Activated CD8-positive, alpha-beta T cell treated with anti-CD3 and anti-CD28 coated beads, Interleukin-2, amount 10 ng/mL, durations not matched to agents 7 days and 5 days (primary cell): ENCODE measurements around the gene SYNE1. TPM values are rescaled to one million over a fixed set of nuclear protein-coding genes. Genes with fewer than 3 reads are reported as not detected.
"Not testable (repeated sequence)": the region's sequence is repeated elsewhere in the genome, so short reads cannot be mapped to it uniquely, and the experiment has no call there.

Experiments
- ATAC-seq: fragments of 150-1000 bp; cut with Tn5 transposase; one replicate; pipeline ENCODE4 v1.10.0; 2021; ENCODE audit warnings: moderate library complexity
- CTCF ChIA-PET: fragments of 350-600 bp; sonication (Branson Sonifier 250); formaldehyde crosslinking; loops from one replicate; lab custom pipeline; 2021; ENCODE audit warnings: antibody characterized with exemption; lab: Charles Lee
- POLR2A ChIA-PET: fragments of 350-600 bp; sonication (Branson Sonifier 250); formaldehyde crosslinking; loops from one replicate; lab custom pipeline; 2021; ENCODE audit warnings: antibody characterized with exemption; lab: Charles Lee
- DNase-seq: peaks from one replicate; pipeline ENCODE4 v3.0.0-alpha.2; 2020
- H3K27ac Mint-ChIP-seq: one replicate; pipeline ENCODE4 v1.8.0; 2021; ENCODE audit warnings: mild to moderate bottlenecking, mixed read lengths
- H3K27me3 Mint-ChIP-seq: one replicate; pipeline ENCODE4 v1.8.0; 2021; ENCODE audit warnings: low read depth, mixed read lengths
- H3K36me3 Mint-ChIP-seq: one replicate; pipeline ENCODE4 v1.8.0; 2021; ENCODE audit warnings: low read depth, mixed read lengths
- H3K4me1 Mint-ChIP-seq: one replicate; pipeline ENCODE4 v1.8.0; 2021; ENCODE audit warnings: low read depth, mixed read lengths
- H3K4me3 Mint-ChIP-seq: one replicate; pipeline ENCODE4 v1.8.0; 2021; ENCODE audit warnings: mild to moderate bottlenecking, mixed read lengths
- H3K9me3 Mint-ChIP-seq: one replicate; pipeline ENCODE4 v1.8.0; 2022; ENCODE audit warnings: mixed read lengths; ENCODE audit not compliant: insufficient read depth
- total RNA-seq, 2 experiments: library from RNA; stranded (reverse); gene quantifications; one replicate each; pipeline ENCODE4 v1.2.3, GENCODE V29; 2021

SYNE1 gene
- total RNA-seq, 2 experiments from 2014 or later = 57.0 to 63.8 TPM

- Mint-ChIP-seq H3K27me3 (peaks cover 2% of the 10 kb centered on the region), H3K27ac (no peak overlapping the region), H3K9me3 (no peaks in the 10 kb centered on the region), H3K4me3 (no peak overlapping the region), H3K36me3 (no peaks in the 10 kb centered on the region), H3K4me1 (no peaks in the 10 kb centered on the region)
- CTCF ChIA-PET = no interaction called here
- no peak for DNase-seq
- ATAC-seq = no peak
- POLR2A ChIA-PET = no interaction called here
Measured at GRCh38 chr6:152428126-152428525, 209.0 kb downstream of the SYNE1 start.

GRCh38 chr6:152426276-152426675 lies 210.9 kb downstream of the SYNE1 start:
- no peaks in the 10 kb centered on the region for H3K36me3 Mint-ChIP-seq
- H3K4me1 Mint-ChIP-seq = no peaks in the 10 kb centered on the region
- H3K9me3 Mint-ChIP-seq = no peaks in the 10 kb centered on the region
- CTCF ChIA-PET = no interaction called here
- POLR2A ChIA-PET = no interaction called here
- no peak for DNase-seq
- no peak overlapping the region for H3K4me3 Mint-ChIP-seq
- no peak for ATAC-seq
- peaks cover 2% of the 10 kb centered on the region for H3K27me3 Mint-ChIP-seq
- no peak overlapping the region for H3K27ac Mint-ChIP-seq

- POLR2A ChIA-PET = no interaction called here
- H3K4me3 Mint-ChIP-seq = no peak overlapping the region
- H3K27me3 Mint-ChIP-seq = peaks cover 2% of the 10 kb centered on the region
- CTCF ChIA-PET = no interaction called here
- no peaks in the 10 kb centered on the region for H3K4me1 Mint-ChIP-seq
- no peak for ATAC-seq
- no peak for DNase-seq
- H3K9me3 Mint-ChIP-seq = no peaks in the 10 kb centered on the region
- H3K27ac Mint-ChIP-seq = no peak overlapping the region
- no peaks in the 10 kb centered on the region for H3K36me3 Mint-ChIP-seq
Measured at GRCh38 chr6:152423216-152424103, 213.7 kb downstream of the SYNE1 start.

GRCh38 chr6:152421496-152421895 lies 215.7 kb downstream of the SYNE1 start:
- H3K27me3 Mint-ChIP-seq, H3K36me3 Mint-ChIP-seq, H3K27ac Mint-ChIP-seq, ATAC-seq, H3K4me3 Mint-ChIP-seq, CTCF ChIA-PET, H3K4me1 Mint-ChIP-seq, POLR2A ChIA-PET, H3K9me3 Mint-ChIP-seq, DNase-seq: not testable (repeated sequence)

GRCh38 chr6:152420696-152421095 lies 216.5 kb downstream of the SYNE1 start:
- ATAC-seq (no peak), DNase-seq (no peak)
- H3K27ac Mint-ChIP-seq = no peak overlapping the region
- peaks cover 2% of the 10 kb centered on the region for H3K27me3 Mint-ChIP-seq
- no peaks in the 10 kb centered on the region for H3K4me1 Mint-ChIP-seq
- H3K36me3 Mint-ChIP-seq = no peaks in the 10 kb centered on the region
- CTCF ChIA-PET = no interaction called here
- H3K4me3 Mint-ChIP-seq = no peak overlapping the region
- POLR2A ChIA-PET = no interaction called here
- H3K9me3 Mint-ChIP-seq = no peaks in the 10 kb centered on the region

GRCh38 chr6:152418551-152418950 lies 218.6 kb downstream of the SYNE1 start:
- no peak overlapping the region for H3K27ac Mint-ChIP-seq
- no peaks in the 10 kb centered on the region for H3K27me3 Mint-ChIP-seq
- no peak for ATAC-seq
- no peaks in the 10 kb centered on the region for H3K36me3 Mint-ChIP-seq
- ChIA-PET CTCF (no interaction called here), POLR2A (no interaction called here)
- H3K9me3 Mint-ChIP-seq = no peaks in the 10 kb centered on the region
- H3K4me1 Mint-ChIP-seq = no peaks in the 10 kb centered on the region
- no peak for DNase-seq
- H3K4me3 Mint-ChIP-seq = no peak overlapping the region

GRCh38 chr6:152416652-152417051 lies 220.5 kb downstream of the SYNE1 start:
- Mint-ChIP-seq H3K27ac (no peak overlapping the region), H3K9me3 (no peaks in the 10 kb centered on the region), H3K36me3 (no peaks in the 10 kb centered on the region), H3K27me3 (no peaks in the 10 kb centered on the region), H3K4me3 (no peak overlapping the region), H3K4me1 (no peaks in the 10 kb centered on the region)
- DNase-seq = no peak
- ATAC-seq = no peak
- ChIA-PET CTCF (interaction anchor here (0.6 kb wide), 1 partner anchor 14 kb away, joined by 3 read pairs; no protein-coding TSS in a partner anchor), POLR2A (no interaction called here)

- H3K36me3 Mint-ChIP-seq = no peaks in the 10 kb centered on the region
- H3K4me1 Mint-ChIP-seq = no peaks in the 10 kb centered on the region
- CTCF ChIA-PET = no interaction called here
- H3K27ac Mint-ChIP-seq = no peak overlapping the region
- no peaks in the 10 kb centered on the region for H3K9me3 Mint-ChIP-seq
- peaks cover 3% of the 10 kb centered on the region for H3K27me3 Mint-ChIP-seq
- ATAC-seq (no peak), DNase-seq (no peak)
- no peak overlapping the region for H3K4me3 Mint-ChIP-seq
- POLR2A ChIA-PET = no interaction called here
Measured at GRCh38 chr6:152404936-152405595, 232.1 kb downstream of the SYNE1 start.

GRCh38 chr6:152404086-152404857 lies 232.9 kb downstream of the SYNE1 start:
- ChIA-PET POLR2A (no interaction called here), CTCF (no interaction called here)
- DNase-seq (no peak), ATAC-seq (no peak)
- Mint-ChIP-seq H3K4me1 (no peaks in the 10 kb centered on the region), H3K27me3 (peaks cover 3% of the 10 kb centered on the region), H3K27ac (no peak overlapping the region), H3K36me3 (no peaks in the 10 kb centered on the region), H3K9me3 (no peaks in the 10 kb centered on the region), H3K4me3 (no peak overlapping the region)

- Mint-ChIP-seq H3K36me3 (no peaks in the 10 kb centered on the region), H3K9me3 (no peaks in the 10 kb centered on the region), H3K27me3 (peaks cover 3% of the 10 kb centered on the region), H3K4me3 (no peak overlapping the region), H3K27ac (no peak overlapping the region), H3K4me1 (no peaks in the 10 kb centered on the region)
- POLR2A ChIA-PET = no interaction called here
- DNase-seq (no peak), ATAC-seq (no peak)
- CTCF ChIA-PET = no interaction called here
Measured at GRCh38 chr6:152402791-152403190, 234.4 kb downstream of the SYNE1 start.

GRCh38 chr6:152401978-152402377 lies 235.2 kb downstream of the SYNE1 start:
- Mint-ChIP-seq H3K9me3 (no peaks in the 10 kb centered on the region), H3K27me3 (peaks cover 3% of the 10 kb centered on the region), H3K27ac (no peak overlapping the region), H3K4me3 (no peak overlapping the region), H3K36me3 (no peaks in the 10 kb centered on the region), H3K4me1 (no peaks in the 10 kb centered on the region)
- DNase-seq (no peak), ATAC-seq (no peak)
- ChIA-PET CTCF (no interaction called here), POLR2A (no interaction called here)

GRCh38 chr6:152399399-152399798 lies 237.8 kb downstream of the SYNE1 start:
- Mint-ChIP-seq H3K4me1 (no peaks in the 10 kb centered on the region), H3K4me3 (no peak overlapping the region), H3K27me3 (no peaks in the 10 kb centered on the region), H3K9me3 (peaks cover under 1% of the 10 kb centered on the region), H3K36me3 (no peaks in the 10 kb centered on the region), H3K27ac (no peak overlapping the region)
- DNase-seq (no peak), ATAC-seq (no peak)
- POLR2A ChIA-PET = no interaction called here
- CTCF ChIA-PET = no interaction called here
